NCI-H187 (cell line): ENCODE results near the gene MICALL2.

Experiments used
- DNase-seq, 2 experiments: peaks; one replicate each; lab custom pipeline; 2025; lab: John Stamatoyannopoulos, UW

MICALL2 gene

GRCh38 chr7:1458683-1459511 lies at the start of gene MICALL2:
TSS of gene MICALL2 (minus strand) at chr7:1459470. CDS start at chr7:1459326, 144 bp downstream.
- DNase-seq: no peak

GRCh38 chr7:1508277-1508758 lies 49.0 kb upstream of the MICALL2 start:
- DNase-seq: no peak

- DNase-seq: peak; percentile 40 to 41
Measured at GRCh38 chr7:1505731-1506550, 46.7 kb upstream of the MICALL2 start.

GRCh38 chr7:1503816-1504775 lies 44.8 kb upstream of the MICALL2 start, which contains the start of gene INTS1:
TSS of gene INTS1 (minus strand) at chr7:1504389. CDS start at chr7:1503960, 429 bp downstream.
- DNase-seq: peak; percentile 77 to 86

- no peak for DNase-seq
Measured at GRCh38 chr7:1503390-1503789, 44.1 kb upstream of the MICALL2 start.

GRCh38 chr7:1502845-1503244 lies 43.6 kb upstream of the MICALL2 start:
- no peak for DNase-seq

- no peak for DNase-seq
Measured at GRCh38 chr7:1501487-1502270, 42.4 kb upstream of the MICALL2 start.

GRCh38 chr7:1500064-1500807 lies 41.0 kb upstream of the MICALL2 start:
- DNase-seq: no peak

GRCh38 chr7:1499367-1500029 lies 40.2 kb upstream of the MICALL2 start:
- no peak for DNase-seq

GRCh38 chr7:1498370-1499305 lies 39.4 kb upstream of the MICALL2 start:
- DNase-seq: no peak

- DNase-seq: no peak
Measured at GRCh38 chr7:1497293-1497927, 38.1 kb upstream of the MICALL2 start.

- no peak for DNase-seq
Measured at GRCh38 chr7:1496531-1497292, 37.4 kb upstream of the MICALL2 start.

GRCh38 chr7:1495564-1496242 lies 36.4 kb upstream of the MICALL2 start:
- DNase-seq: no peak

- no peak for DNase-seq
Measured at GRCh38 chr7:1494866-1495563, 35.7 kb upstream of the MICALL2 start.

- DNase-seq: no peak
Measured at GRCh38 chr7:1494447-1494846, 35.2 kb upstream of the MICALL2 start.

- no peak for DNase-seq
Measured at GRCh38 chr7:1493571-1493970, 34.3 kb upstream of the MICALL2 start.
